KOPT-K1 (cell line): ENCODE data around the gene UBTD2.
"Not testable (repeated sequence)": the region's sequence is repeated elsewhere in the genome, so short reads cannot be mapped to it uniquely, and the experiment has no call there.

ENCODE experiments used
- H3K27ac ChIP-seq: fragments of 200-600 bp; sonication (generic); 2 replicates; pipeline ENCODE4 v1.5.1; 2016; ENCODE audit warnings: antibody characterized with exemption, mild to moderate bottlenecking, low read depth, low read length; ENCODE audit not compliant: poor library complexity, severe bottlenecking
- H3K36me3 ChIP-seq: fragments of 200-600 bp; sonication (generic); 2 replicates; pipeline ENCODE4 v1.5.1; 2017; ENCODE audit warnings: antibody characterized with exemption, mild to moderate bottlenecking, low read length, moderate library complexity; ENCODE audit not compliant: insufficient read depth
- H3K9me3 ChIP-seq: fragments of 200-600 bp; sonication (generic); 2 replicates; pipeline ENCODE4 v1.5.1; 2017; ENCODE audit warnings: antibody characterized with exemption, low read length, mild to moderate bottlenecking; ENCODE audit not compliant: insufficient read depth, poor library complexity, severe bottlenecking

Gene UBTD2

GRCh38 chr5:172243302-172243701, 40.3 kb downstream of the UBTD2 start:
- H3K36me3 ChIP-seq, result no peaks in the 10 kb centered on the region
- H3K27ac ChIP-seq, result no peak overlapping the region
- no peaks in the 10 kb centered on the region for H3K9me3 ChIP-seq

GRCh38 chr5:172238334-172238733, 45.2 kb downstream of the UBTD2 start:
- Histone ChIP-seq H3K27ac (no peak overlapping the region), H3K36me3 (peaks cover 6% of the 10 kb centered on the region; the same call in 1 of the 2 replicates), H3K9me3 (no peaks in the 10 kb centered on the region)

GRCh38 chr5:172235827-172236736, 47.5 kb downstream of the UBTD2 start:
- Histone ChIP-seq H3K36me3 (peaks cover 27% of the 10 kb centered on the region), H3K9me3 (no peaks in the 10 kb centered on the region), H3K27ac (no peak overlapping the region)

GRCh38 chr5:172235132-172235780, 48.3 kb downstream of the UBTD2 start:
- Histone ChIP-seq H3K9me3 (no peaks in the 10 kb centered on the region), H3K36me3 (peaks cover 34% of the 10 kb centered on the region), H3K27ac (no peak overlapping the region)

GRCh38 chr5:172234031-172234430, 49.5 kb downstream of the UBTD2 start:
- peaks cover 43% of the 10 kb centered on the region for H3K36me3 ChIP-seq
- no peaks in the 10 kb centered on the region for H3K9me3 ChIP-seq
- H3K27ac ChIP-seq, result no peak overlapping the region

- no peaks in the 10 kb centered on the region for H3K9me3 ChIP-seq
- peaks cover 66% of the 10 kb centered on the region for H3K36me3 ChIP-seq
- H3K27ac ChIP-seq, result no peak overlapping the region
Measured at GRCh38 chr5:172229904-172230303, 53.7 kb downstream of the UBTD2 start.

GRCh38 chr5:172224996-172225395, 58.6 kb downstream of the UBTD2 start:
- no peaks in the 10 kb centered on the region for H3K9me3 ChIP-seq
- no peak overlapping the region for H3K27ac ChIP-seq
- H3K36me3 ChIP-seq, result peaks cover 57% of the 10 kb centered on the region

GRCh38 chr5:172223901-172224873, 59.4 kb downstream of the UBTD2 start:
- Histone ChIP-seq H3K36me3 (peaks cover 58% of the 10 kb centered on the region), H3K9me3 (peaks cover 8% of the 10 kb centered on the region), H3K27ac (no peak overlapping the region)

GRCh38 chr5:172219296-172219695, 64.3 kb downstream of the UBTD2 start:
- Histone ChIP-seq H3K36me3 (peaks cover 49% of the 10 kb centered on the region), H3K27ac (no peak overlapping the region), H3K9me3 (peaks cover 17% of the 10 kb centered on the region)

- peaks cover 17% of the 10 kb centered on the region for H3K9me3 ChIP-seq
- no peak overlapping the region for H3K27ac ChIP-seq
- peaks cover 55% of the 10 kb centered on the region for H3K36me3 ChIP-seq
Measured at GRCh38 chr5:172216345-172216744, 67.2 kb downstream of the UBTD2 start.

- no peaks in the 10 kb centered on the region for H3K9me3 ChIP-seq
- no peak overlapping the region for H3K27ac ChIP-seq
- H3K36me3 ChIP-seq, result peaks cover 41% of the 10 kb centered on the region
Measured at GRCh38 chr5:172213126-172213525, 70.4 kb downstream of the UBTD2 start.

GRCh38 chr5:172211676-172212075, 71.9 kb downstream of the UBTD2 start:
- Histone ChIP-seq H3K9me3 (no peaks in the 10 kb centered on the region), H3K36me3 (peaks cover 34% of the 10 kb centered on the region), H3K27ac (no peak overlapping the region)

- Histone ChIP-seq H3K9me3 (no peaks in the 10 kb centered on the region), H3K27ac (no peak overlapping the region), H3K36me3 (peaks cover 34% of the 10 kb centered on the region)
Measured at GRCh38 chr5:172209714-172210113, 73.8 kb downstream of the UBTD2 start.

- H3K36me3 ChIP-seq, result peaks cover 21% of the 10 kb centered on the region
- H3K27ac ChIP-seq, result no peak overlapping the region
Measured at GRCh38 chr5:172207511-172207910, 76.1 kb downstream of the UBTD2 start.

GRCh38 chr5:172205984-172206383, 77.6 kb downstream of the UBTD2 start:
- not testable (repeated sequence) for H3K9me3 ChIP-seq, H3K36me3 ChIP-seq, H3K27ac ChIP-seq

More at GRCh38 chr5:172207511-172207910, 76.1 kb downstream of the UBTD2 start:
- no peaks in the 10 kb centered on the region for H3K9me3 ChIP-seq
